Fibroblast of skin of right quadriceps (primary cell): ENCODE measurements around the gene PLPP3.

Experiments
- DNase-seq: peaks from one replicate; pipeline ENCODE4 v3.0.0-alpha.2; 2013

The PLPP3 gene

DNA sequence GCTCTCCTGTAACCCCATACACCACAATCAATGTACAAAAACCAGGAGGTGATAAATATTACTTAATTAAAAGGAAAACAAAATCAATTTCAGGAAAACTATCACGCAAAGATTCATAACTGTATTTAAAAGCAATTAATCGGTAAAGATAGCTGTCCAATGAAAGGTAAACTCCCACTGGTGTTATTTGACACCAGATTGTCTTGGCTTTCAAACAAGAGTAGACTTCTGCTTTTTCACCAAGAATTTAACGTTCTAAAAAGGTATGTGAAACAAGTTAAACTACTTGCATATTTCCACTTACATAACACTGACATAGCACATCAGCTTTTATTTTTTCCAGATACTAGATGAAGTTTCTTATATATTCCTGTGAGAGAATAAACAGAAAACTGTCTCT is 3.5 kb downstream of the PLPP3 start:
- DNase-seq, result no peak

DNA sequence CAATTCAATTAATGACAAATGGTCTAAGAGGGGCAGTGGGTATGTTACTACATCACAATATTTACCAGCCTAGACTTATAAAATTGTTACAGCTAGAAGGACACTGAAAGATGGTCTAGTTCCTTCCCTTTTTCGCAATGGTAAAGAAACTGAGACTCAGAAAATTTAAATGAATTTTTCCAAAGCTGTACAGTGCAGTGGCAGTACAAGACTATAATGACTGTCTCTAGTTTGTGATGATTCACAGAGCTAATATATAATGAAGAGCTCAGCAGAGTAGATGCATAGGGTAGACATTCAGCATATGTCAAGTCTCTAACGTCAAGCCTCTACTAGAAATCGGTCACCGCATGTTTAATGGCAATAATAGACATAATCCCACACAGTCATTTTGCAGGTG is 4.6 kb downstream of the PLPP3 start:
- DNase-seq, result no peak

DNA sequence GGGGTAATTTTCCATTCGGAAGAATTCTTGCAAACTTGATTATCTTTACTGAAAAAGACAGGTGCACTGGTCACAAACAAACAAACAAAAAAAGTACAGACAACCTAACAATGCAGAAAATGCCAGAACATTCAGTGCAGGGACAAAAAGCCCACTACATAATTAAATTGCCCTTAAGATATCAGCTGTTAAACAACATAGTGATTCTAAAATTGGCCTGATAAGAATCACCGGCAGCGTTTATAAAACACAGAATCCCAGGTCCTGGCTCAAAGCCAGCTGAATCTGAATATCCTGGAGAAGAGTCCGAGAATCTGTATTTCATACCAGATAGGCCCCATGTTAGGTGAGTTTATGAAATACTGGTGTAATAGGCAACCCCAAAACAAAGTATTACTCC is 6.1 kb downstream of the PLPP3 start:
- DNase-seq, result no peak

DNA sequence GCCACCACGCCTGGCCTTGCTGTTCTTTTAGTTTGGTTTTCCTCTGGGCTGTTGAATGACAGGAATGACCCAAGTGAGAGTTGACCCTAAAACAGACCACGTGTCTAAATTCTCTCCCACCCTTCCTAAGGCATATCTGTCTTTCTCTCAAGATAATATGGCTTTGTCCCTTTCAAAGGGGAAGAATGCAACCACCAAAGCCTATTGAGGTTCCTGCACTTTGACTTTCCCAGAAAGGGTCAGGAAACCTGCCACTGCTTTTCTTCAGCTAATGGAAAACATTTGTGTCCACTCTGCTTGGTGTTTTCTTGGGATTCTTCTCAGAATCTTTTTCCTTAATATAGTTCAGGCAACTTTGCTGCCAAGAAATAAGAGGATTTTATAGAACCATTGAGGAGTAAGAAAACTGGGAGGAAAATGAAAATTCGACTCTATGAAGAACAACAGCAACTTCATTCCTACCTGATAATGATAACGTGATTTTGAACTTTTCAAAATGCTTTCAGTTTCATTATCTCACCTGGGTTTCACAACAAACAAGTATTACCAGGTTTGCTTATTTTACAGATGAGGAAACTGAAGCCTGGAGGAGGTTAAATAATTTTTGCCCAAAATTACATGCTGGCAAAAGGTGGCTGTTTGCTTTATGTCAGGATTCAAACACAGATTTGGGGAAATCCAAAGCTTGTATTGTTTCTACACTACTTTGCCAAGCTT is 6.9 kb downstream of the PLPP3 start:
- no peak for DNase-seq

DNA sequence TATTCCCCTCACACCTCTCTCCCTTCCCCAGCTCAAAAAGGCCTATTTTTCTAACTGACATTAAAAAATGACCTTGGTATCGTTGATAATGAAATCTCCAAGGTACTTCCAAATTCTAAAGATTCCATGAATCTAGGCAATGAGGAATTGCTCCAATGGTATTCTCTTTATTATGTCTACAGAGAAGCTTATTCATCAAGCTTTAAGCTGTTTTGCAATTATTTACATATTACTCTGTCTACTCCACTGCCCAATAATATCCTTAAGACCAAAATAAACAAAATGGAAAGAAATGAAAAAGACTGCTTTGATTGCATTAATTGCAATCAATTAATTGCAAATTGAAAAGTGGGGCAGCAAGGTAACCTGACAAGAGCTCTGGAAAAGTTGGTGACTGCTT is 7.9 kb downstream of the PLPP3 start:
- no peak for DNase-seq

DNA sequence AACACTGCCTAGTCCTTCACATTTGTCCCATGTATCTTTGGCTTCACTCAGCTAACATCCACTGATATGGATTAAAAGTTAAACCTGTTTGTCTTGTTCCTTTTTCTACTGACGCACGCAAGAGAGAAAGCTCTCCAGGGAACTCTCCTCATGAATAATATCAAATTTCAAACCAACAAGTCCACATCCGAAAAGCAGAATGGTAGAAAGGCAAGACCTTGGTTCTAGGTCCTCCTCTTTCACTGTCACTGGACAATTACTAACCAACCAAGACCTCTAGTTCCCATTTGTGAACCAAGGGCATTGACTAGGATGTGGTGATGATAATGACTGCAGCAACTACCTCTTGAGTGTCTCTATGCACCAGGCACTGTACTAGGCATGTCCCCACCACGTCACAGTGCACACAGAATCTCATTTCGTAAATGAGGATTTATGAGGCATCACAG is 8.4 kb downstream of the PLPP3 start:
- DNase-seq, result no peak

GRCh38 chr1:56569661-56570060 is 9.7 kb downstream of the PLPP3 start:
- no peak for DNase-seq

- DNase-seq, result no peak
These were observed 12.4 kb downstream of the PLPP3 start for GRCh38 chr1:56566994-56567393.

DNA sequence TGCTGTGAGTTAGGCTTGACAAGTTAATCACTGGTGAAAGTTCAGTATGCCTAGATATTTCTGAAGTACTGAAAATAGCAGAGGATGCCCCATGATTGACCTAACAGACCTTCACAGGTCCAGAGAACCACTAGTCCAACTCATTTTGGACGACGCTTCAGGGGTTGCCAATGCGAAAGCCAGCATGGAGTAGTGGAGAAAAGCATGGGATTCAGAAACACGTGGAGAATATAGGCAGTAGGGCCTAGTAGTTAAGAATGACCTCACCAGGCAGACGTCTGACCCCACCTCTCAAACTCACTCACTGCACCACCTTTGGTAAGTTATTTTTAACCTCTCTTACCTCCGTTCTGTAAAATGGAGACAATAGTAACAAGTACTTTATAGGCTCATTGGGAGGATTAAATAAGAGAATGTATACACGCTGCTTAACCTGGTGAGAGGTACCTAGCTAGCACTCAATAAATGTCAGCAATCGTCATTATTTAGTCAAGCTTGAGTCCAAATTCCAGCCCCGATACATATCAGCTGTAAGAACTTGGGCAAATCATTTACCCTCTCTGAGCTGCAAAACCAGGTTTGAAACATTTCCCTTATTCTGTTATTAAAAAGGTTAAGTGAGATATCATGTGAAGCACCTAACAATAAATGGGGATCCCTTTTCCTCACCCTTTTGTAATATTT is 13.2 kb downstream of the PLPP3 start:
- no peak for DNase-seq

- no peak for DNase-seq
These were observed 14.7 kb downstream of the PLPP3 start for GRCh38 chr1:56564615-56565014.

GRCh38 chr1:56563568-56563967 is 15.8 kb downstream of the PLPP3 start:
- DNase-seq, result no peak

- DNase-seq, result no peak
These were observed 16.4 kb downstream of the PLPP3 start for GRCh38 chr1:56562891-56563452.

DNA sequence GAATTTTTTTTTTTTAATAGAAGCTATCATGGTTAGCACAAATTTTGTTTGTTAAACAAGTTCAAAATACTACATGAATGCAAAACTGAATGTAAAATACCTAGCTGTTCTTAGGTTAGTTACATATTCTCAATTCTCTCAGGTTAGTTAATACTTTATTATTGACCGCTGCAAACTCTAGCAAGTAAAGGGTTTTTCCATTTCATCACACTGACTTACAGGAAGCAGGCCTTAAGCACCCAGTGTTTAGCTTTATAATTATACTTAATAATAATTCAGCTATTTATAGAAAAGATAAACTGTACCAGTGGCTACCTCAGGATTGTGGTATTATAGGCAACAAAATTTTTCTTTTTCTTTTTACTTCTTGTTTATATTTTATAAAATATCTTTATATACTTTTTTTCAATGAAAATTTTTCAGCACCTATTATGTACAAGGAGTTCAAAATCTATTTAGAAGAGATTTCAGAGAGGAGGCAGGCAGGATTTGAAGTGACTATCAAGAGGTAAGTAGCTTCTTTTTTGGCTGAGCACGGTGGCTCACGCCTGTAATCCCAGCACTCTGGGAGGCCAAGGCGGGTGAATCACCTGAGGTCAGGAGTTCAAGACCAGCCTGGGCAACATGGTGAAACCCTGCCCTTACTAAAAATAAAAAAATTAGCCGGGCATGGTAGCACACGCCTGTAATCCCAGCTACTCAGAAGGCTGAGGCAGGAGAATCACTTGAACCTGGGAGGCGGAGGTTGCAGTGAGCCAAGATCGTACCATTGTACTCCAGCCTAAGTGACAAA is 17.9 kb downstream of the PLPP3 start:
- DNase-seq, result no peak

GRCh38 chr1:56557746-56558145 is 21.6 kb downstream of the PLPP3 start:
- DNase-seq, result no peak

GRCh38 chr1:56555448-56555847 is 23.9 kb downstream of the PLPP3 start:
- DNase-seq, result no peak

DNA sequence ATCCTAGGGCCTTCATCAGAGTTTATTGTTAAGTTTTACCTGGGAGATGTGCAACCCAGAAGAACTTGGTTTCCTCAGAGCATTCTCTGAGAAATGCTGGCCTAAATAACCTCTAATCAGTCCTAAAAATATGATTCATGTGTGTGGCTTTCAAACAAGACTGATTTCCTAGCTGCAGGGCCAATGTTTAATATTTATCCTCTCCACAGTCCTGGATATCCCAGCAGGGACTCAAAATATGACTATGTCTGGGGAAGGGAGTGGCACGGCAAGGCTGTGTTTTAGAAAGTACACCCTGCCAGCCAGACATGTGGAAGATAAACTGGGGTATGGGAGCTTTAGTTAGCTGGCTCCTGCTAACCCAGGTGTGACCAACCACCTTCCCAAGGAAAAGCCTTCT is 26.3 kb downstream of the PLPP3 start:
- no peak for DNase-seq

DNA sequence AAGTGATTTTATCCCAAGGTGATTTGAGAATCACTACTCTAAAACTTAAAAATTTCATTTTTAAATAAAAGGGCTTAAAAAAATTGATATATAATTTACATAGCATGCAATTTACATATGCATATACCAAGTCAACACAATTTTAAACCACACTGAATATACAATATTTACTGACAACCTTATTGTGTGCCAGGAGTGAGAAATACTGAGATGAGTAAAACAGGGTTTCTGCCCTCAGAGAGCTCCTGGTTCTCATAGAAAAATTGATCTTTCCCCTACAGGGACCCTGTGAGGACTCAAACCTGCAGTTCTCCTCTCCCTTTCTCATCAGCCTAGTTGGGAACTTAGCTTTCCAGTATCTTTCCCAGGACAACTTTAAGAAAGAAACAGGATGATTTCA is 27.0 kb downstream of the PLPP3 start:
- DNase-seq, result no peak

DNA sequence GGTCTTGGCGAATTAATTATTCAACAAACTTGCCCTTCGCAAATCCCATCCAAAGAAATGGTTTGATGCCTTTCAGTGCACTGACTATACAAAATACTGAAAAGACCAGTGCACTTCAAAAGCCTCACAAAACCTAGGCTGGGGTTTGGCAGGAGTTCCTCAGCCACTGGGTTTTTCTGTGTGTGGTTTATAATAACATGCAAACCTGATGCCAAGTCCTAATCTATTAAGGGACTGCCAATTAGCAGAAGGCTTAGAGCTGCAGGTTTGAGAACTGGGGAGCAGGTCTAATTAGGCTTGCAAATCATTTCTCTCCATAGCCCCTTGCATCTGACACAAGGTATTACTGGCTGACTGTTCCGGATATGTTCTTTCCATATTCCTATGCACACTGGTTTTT is 27.7 kb downstream of the PLPP3 start:
- no peak for DNase-seq

DNA sequence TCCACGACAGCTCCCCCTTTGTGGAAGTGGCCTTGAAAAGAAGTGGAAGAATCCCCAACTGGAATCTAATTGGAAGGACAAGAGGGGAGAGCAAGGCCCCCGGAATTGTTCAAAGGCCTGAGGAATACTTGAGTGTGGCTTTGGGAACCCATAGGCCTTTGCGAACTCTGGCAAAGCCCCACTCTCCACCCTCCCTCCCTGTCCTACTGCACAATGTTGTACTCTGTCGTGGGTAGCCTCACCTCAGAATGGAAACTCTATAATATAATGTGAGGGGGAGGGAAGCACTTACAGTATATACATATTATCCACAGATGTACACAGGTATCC is 28.5 kb downstream of the PLPP3 start:
- no peak for DNase-seq

GRCh38 chr1:56550138-56550858 is 29.1 kb downstream of the PLPP3 start:
- DNase-seq, result no peak

DNA sequence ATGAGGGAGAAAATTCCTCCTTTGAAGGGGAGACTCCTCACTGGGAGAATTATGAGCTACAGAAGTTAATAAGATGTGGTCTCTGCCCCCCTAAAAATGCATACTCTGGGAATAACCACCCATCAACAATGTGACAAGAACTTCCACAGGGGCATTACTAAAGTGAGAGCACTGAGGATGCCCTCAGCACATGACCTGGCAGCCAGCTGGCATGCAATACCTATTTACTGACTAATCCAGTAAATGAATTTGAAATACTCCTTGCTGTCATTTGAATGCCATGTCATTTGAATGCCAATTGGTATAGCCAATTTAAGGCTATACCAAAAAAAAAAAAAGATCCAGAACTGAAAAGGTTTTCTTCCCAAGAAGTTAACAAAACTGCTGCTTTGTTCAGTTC is 30.8 kb downstream of the PLPP3 start:
- no peak for DNase-seq

- DNase-seq, result no peak
These were observed 31.4 kb downstream of the PLPP3 start for GRCh38 chr1:56547977-56548376.

DNA sequence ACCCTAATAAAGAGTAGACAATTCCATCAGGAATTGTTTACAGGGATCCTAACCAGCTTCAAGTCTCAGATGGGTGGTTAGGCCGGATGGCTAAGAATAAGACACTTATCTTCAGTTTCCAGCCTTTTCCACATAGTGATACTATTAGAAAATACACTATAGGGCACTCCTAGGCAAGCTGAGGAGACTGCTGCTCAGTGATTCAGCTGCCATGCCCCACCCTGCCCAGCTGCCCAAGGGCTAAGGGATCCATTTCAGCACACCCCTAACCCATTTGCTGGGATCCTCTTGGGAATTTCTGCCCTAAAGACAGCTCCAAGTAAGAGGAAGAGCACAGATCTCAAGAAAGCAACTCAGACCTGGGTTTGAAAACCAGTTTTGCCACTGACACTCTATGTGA is 31.9 kb downstream of the PLPP3 start:
- DNase-seq, result no peak
